ENCODE data around the gene SLCO2A1.

The SLCO2A1 gene

DNA sequence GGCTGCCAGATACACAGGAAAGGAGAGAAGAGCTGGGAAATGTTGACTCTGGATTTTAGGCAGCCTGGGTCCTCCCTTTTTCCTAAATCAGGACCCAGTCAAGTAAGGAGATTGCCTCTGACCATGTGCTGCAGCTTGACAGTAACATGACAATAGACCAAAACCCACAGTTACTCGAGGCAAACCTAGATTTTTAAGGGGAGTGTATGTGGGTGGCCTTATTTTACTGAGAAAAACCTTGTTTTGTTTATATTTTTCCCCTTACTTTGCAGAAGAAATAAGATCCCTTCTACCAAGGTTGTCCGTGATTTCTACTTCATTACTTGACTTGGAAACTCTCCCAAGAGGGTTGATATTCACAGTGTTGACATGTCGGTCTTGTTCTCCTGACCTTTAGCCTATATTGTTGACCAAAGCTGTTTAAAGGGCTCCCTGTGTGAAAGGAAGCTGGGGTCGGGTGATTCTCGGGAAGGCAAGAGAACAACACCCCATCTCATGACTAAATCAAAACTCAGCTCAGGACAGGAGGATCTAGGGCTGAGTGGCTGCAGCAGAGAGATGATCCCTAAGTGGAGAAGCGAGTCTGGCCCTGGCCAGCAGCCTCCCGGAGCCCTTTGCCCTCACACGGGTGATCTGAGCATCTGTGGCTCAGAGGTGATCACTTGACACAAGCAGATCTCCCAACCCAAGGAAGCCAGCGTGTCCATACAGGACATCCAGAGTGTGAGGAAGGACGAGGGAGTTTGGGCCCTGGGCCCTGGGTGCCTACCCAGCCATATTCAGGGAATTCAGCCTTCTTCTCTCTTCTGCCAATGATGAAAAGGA is 31.0 kb upstream of the SLCO2A1 start:
- DNase-seq, result no peak

DNA sequence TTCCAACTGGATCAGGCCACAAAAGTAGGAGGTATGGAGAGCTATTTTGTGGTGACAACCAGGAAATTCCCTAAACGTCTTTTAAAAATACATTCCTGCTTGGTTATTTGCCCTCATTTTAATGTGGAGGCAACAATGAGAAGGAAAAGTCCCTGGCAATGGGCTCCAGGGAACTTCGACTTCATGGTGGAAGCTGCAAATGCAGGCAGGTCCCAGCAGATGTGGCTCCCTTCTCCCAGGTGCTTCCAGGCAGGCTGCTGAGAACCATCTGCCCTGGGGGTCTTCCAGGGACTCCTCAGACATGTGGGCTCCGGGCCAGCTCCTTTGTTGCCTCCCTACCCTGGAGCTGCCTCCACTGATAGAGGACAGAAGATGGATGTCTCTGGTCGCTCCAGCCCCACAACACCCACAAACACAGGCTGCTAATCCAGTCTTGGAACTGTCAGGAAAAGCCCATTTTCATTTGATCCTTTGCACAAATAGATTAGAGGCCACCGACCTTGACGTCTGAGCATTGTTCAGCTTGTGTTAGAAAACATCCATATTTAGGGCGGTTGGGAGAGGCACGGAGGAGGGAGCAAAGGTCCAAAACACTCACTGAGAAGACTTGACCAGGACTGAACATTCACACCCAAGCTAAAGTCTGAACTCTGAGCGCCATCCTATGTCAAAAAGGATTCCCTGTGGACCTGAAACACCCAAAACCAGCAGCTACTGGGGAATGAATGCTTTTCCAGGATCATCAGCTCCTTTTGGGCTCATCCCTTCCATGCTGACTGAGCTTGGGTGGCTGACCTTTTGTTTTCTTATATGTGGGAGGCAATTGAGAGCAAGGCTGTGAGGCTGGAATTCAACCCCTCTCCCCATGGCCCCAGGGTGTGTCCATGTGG is 30.2 kb upstream of the SLCO2A1 start:
- no peak for DNase-seq

DNA sequence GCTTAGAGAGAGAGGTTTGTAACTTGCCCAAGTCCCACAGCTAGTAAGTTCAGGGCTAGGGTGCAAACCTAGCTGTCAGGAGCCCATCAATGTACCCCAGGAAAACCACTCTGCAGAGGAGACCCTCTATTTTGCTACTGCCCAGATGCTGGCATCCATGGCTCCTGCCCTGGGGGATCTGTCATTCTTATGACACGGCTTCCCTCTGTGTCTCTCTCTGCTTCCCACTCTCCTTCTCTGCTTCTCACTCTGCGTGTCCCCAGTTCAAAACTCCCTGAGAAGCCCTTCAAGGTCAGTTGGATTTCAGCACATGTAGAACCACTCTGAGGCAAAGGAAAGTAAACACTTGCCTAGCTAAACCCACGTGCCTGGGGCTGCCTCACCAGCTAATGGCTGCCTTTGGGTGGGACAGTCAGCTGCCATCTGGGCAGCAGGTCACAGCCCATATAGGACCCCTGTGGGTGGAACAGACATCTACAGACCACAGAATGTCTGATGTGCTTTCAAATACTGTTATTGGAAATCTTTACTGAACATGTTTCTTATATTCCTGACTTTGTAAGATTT is 29.4 kb upstream of the SLCO2A1 start:
- no peak for DNase-seq

- DNase-seq, result no peak
These were observed 28.0 kb upstream of the SLCO2A1 start for GRCh38 chr3:134057654-134058110.

- DNase-seq, result no peak
These were observed 27.4 kb upstream of the SLCO2A1 start for GRCh38 chr3:134057006-134057653.

DNA sequence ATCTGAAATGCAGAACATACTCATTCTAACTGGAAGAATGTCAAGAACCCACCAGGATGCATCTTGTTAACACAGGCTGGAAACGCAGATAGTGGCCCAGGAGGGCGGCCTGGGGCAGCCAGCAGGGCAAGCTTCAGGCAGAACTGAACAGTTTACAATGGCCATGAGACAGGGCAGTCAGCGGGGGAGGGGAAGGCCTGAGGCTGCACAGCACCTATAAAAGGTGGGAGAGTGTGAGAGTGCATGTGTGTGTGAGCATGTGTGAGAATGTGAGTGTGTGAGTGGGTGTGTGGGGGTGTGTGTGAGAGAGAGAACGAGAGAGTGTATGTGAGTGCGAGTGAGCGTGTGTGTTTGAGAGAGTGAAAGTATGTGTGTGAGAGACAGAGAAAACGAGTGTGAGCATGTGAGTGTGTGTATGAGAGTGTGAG is 26.8 kb upstream of the SLCO2A1 start:
- DNase-seq, result no peak

- DNase-seq, result no peak
These were observed 25.9 kb upstream of the SLCO2A1 start for GRCh38 chr3:134055661-134056060.

- no peak for DNase-seq
These were observed 25.2 kb upstream of the SLCO2A1 start for GRCh38 chr3:134054881-134055280.

DNA sequence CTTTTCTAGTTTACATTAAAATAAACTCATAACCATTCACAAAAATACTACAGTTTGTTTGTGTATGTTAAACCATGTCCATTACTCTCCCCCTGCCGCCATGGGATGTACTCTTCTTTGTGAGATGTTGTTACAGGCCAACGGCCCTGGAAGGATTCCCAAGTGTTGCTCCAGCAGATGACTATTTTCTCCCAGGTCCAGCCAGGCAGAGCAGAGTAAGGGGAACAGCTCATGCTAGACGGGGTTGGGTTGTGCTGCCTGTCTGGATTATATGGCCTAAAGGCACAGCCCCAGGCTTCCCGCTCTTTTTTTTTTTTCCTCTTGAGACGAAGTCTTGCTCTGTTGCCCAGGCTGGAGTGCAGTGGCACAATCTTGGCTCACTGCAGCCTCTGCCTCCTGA is 24.5 kb upstream of the SLCO2A1 start:
- no peak for DNase-seq

DNA sequence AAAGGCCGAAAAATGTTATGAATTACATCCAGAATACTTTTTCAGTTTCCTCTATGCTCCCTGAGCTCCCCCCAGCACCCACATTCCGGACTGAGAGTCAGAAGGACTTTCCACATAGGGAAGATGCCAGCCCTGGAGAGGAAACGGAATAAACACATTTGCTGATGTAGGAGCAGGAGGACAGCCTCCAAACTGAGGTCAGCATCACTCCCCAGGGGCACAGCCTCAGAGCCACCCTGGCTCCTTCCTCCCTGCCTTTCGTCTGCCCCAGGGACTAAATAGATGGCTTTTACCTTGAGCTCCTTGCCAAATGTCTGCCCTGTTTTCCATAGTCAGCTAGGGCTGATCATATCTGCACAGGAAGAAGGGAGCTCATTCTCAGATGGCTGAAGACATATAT is 22.6 kb upstream of the SLCO2A1 start:
- DNase-seq, result no peak

GRCh38 chr3:134049676-134050075 is 20.0 kb upstream of the SLCO2A1 start:
- DNase-seq, result no peak

GRCh38 chr3:134048278-134048996 is 18.7 kb upstream of the SLCO2A1 start:
- no peak for DNase-seq

GRCh38 chr3:134044459-134044858 is 14.7 kb upstream of the SLCO2A1 start:
- no peak for DNase-seq

- no peak for DNase-seq
These were observed 10.3 kb upstream of the SLCO2A1 start for GRCh38 chr3:134040066-134040465.

DNA sequence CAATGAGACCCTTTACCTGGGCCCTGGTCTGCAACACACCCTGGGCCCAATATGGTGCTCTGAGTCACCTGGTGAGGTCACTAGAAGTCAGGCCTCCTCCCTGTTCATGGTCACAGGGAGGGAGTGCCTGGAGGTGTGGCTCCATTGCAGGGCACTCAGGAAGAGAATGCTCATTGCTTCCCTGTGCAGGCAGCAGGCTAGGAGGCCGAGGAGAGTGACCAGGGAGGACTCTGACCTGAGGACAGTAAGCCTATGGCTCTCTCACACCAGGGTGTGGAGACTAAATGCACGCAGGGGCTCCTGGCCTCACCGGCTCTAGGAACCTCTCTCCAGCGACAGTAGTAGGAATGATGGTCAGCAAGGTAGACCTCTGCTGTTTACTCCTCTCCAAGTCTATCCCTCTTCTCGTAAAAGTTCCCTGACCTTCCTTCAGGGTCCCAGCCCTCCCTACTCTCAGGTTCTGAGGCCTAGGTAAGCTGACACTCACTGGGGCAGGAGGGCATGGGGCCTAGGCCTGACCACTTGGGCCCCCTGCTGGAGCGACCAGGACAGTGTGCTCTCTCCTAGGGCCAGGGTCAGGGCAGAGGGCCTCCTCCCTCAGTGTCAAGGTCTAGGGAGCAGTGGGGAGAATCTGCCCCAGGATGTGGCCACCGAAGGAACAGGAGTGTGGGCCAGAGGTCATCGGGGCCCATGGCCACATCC is 9.6 kb upstream of the SLCO2A1 start:
- no peak for DNase-seq

- no peak for DNase-seq
These were observed 9.0 kb upstream of the SLCO2A1 start for GRCh38 chr3:134038716-134039115.

- no peak for DNase-seq
These were observed 8.4 kb upstream of the SLCO2A1 start for GRCh38 chr3:134038071-134038491.

DNA sequence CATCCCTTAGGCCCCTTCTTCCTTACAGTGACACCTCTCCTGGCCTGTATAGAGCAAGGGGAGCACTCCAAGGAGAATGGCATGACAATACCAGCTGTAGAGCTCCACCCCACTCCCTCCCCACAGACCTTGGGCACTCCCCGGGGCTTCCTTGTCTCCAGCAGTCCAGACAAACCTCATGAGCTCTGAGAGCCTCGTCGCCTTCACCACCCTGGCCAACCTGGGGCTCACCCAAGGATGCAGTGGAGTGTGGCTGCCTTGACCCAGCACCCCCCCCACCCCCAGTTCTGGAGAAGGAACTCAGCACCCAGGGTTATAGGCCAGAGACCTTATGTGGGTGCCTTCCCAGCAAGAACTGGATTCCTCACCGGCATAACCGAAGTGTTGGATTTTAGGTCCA is 7.4 kb upstream of the SLCO2A1 start:
- DNase-seq, result no peak

DNA sequence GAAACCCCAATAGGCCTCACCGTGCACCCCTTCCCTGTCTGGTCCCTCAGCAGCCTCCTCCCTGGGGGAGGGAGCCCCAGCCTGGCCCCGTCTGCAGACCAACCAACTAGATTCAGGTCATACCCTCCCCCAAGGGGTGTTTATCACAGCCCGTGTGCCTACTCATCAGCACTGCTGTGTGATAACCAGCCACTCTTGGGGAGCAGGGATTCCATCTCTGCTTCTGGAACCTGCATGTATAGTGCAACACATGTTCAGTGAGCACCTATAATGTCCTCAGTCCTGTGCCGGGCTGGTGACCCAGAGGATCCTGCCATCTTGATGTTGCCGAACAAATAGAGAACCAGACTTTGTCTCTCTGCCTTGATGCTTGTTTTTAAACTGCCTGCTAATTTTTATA is 6.6 kb upstream of the SLCO2A1 start:
- DNase-seq, result no peak

DNA sequence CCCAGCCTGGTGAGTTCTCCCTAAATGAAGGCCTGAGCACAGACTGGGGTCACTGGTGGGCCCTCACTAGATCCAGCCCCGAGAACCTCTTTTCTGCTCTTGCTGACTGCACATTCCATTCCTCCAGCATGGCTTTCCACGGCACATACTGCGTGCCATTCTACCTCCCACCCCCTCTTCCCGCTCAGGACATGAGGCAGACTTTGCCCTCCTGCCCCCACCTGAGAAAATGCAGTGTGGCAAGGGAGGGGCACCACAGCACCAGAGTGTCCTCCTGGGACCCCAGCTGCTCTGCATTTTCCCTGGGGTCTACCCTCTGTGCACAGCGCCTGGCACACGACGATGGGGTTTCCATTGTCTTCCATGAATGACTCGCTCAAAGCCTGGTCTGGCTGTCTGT is 6.1 kb upstream of the SLCO2A1 start:
- no peak for DNase-seq

GRCh38 chr3:134034005-134034785 is 4.5 kb upstream of the SLCO2A1 start:
- no peak for DNase-seq
